Fibroblast of lung (primary cell): ENCODE data around the gene ADNP.

ENCODE experiments used
- EZH2 ChIP-seq: IDR thresholded peaks from 2 replicates; pipeline ENCODE4 v1.5.1; 2012; ENCODE audit warnings: low read length, control low read depth, mild to moderate bottlenecking; ENCODE audit errors: missing control alignments
- TF ChIP-seq, protein P1 (sequence below), 2 donors: IDR thresholded peaks in 1 of 2; conservative IDR thresholded peaks in 1 of 2; 1 replicate in 1 of 2; 2 replicates in 1 of 2; pipeline ENCODE4 v1.5.1; 2011 to 2012; ENCODE audit warnings: low read length in 2 of 2, control low read depth in 1 of 2, inconsistent platforms in 1 of 2, low read depth in 1 of 2, mild to moderate bottlenecking in 1 of 2

DNA sequence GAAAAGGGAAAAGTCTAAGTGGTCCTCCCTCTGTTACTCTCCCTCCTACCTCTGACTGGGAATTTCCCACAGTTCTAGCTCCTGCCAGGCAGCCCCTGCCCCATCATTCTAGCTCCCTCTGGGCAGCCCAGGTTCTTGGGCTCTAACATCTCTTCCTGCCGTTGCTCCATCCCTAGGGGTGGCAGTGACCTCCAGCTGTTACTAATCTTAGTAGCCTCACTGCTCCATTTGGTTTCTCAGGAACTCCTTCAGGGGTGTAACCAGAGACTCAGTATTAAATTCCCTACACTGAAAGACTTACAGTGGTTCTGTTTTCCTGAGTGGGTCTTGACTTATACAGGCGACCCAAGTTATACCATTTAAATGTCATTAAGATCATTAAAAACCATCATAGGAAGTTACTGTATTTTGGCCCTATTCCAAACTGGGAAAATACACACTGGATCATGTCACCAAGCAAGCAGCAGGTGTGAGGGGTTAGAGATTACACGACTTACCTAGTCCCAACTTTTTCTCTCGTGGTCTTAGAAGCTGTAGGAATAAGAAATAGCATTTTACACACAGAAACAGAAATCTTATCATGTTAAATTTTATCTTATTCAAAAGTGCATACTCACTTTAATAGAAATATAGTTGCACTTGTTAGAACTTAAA lies 17.0 kb upstream of the ADNP start:
- TF ChIP-seq, protein P1, sequence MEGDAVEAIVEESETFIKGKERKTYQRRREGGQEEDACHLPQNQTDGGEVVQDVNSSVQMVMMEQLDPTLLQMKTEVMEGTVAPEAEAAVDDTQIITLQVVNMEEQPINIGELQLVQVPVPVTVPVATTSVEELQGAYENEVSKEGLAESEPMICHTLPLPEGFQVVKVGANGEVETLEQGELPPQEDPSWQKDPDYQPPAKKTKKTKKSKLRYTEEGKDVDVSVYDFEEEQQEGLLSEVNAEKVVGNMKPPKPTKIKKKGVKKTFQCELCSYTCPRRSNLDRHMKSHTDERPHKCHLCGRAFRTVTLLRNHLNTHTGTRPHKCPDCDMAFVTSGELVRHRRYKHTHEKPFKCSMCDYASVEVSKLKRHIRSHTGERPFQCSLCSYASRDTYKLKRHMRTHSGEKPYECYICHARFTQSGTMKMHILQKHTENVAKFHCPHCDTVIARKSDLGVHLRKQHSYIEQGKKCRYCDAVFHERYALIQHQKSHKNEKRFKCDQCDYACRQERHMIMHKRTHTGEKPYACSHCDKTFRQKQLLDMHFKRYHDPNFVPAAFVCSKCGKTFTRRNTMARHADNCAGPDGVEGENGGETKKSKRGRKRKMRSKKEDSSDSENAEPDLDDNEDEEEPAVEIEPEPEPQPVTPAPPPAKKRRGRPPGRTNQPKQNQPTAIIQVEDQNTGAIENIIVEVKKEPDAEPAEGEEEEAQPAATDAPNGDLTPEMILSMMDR (conservative IDR thresholded peaks at IDR 0.05 in 1 of 2, IDR thresholded peaks at IDR 0.05 in 1 of 2; ENCODE audit: low read depth in 1 of 2, low read length in 2 of 2): no peak
- TF ChIP-seq EZH2: no peak
